HG03565 (cell line): ENCODE measurements around the gene ETV6.

Experiments used
- ATAC-seq: cut with Tn5 transposase; IDR thresholded peaks from one replicate; pipeline ENCODE4 v1.9.1; 2021; ENCODE audit warnings: mild to moderate bottlenecking, moderate library complexity; ENCODE audit not compliant: unreplicated experiment

The ETV6 gene

GRCh38 chr12:11716794-11717518 lies 67.5 kb downstream of the ETV6 start:
- peak; percentile 9 for ATAC-seq

- peak; percentile 45 for ATAC-seq
Measured at GRCh38 chr12:11717519-11717961, 68.1 kb downstream of the ETV6 start.

- ATAC-seq: no peak
Measured at GRCh38 chr12:11718105-11718504, 68.6 kb downstream of the ETV6 start.

GRCh38 chr12:11718768-11719253 lies 69.3 kb downstream of the ETV6 start:
- no peak for ATAC-seq

GRCh38 chr12:11719678-11720099 lies 70.2 kb downstream of the ETV6 start:
- no peak for ATAC-seq

GRCh38 chr12:11722071-11722470 lies 72.6 kb downstream of the ETV6 start:
- no peak for ATAC-seq

- no peak for ATAC-seq
Measured at GRCh38 chr12:11722578-11723138, 73.2 kb downstream of the ETV6 start.

GRCh38 chr12:11723993-11724392 lies 74.5 kb downstream of the ETV6 start:
- ATAC-seq: no peak

- no peak for ATAC-seq
Measured at GRCh38 chr12:11724888-11725311, 75.4 kb downstream of the ETV6 start.

GRCh38 chr12:11725686-11726085 lies 76.2 kb downstream of the ETV6 start:
- ATAC-seq: no peak

- ATAC-seq: no peak
Measured at GRCh38 chr12:11726659-11727058, 77.2 kb downstream of the ETV6 start.

- ATAC-seq: no peak
Measured at GRCh38 chr12:11727133-11727664, 77.7 kb downstream of the ETV6 start.

GRCh38 chr12:11728154-11728755 lies 78.8 kb downstream of the ETV6 start:
- ATAC-seq: no peak

GRCh38 chr12:11729008-11729407 lies 79.5 kb downstream of the ETV6 start:
- no peak for ATAC-seq

- no peak for ATAC-seq
Measured at GRCh38 chr12:11729439-11730150, 80.1 kb downstream of the ETV6 start.

GRCh38 chr12:11730299-11731041 lies 81.0 kb downstream of the ETV6 start:
- no peak for ATAC-seq

GRCh38 chr12:11731042-11731357 lies 81.5 kb downstream of the ETV6 start:
- no peak for ATAC-seq

- peak; percentile 22 for ATAC-seq
Measured at GRCh38 chr12:11731455-11731854, 82.0 kb downstream of the ETV6 start.

GRCh38 chr12:11732023-11732422 lies 82.5 kb downstream of the ETV6 start:
- ATAC-seq: no peak

GRCh38 chr12:11732715-11733114 lies 83.2 kb downstream of the ETV6 start:
- no peak for ATAC-seq
